Neural progenitor cell (in vitro differentiated cells): Measurements from ENCODE around the gene BSND.

Experiments used
- EZH2 ChIP-seq: fragments of 200-600 bp; sonication (generic); IDR thresholded peaks from 2 replicates; pipeline ENCODE4 v1.6.1; 2017; ENCODE audit warnings: antibody characterized with exemption, mild to moderate bottlenecking, moderate library complexity
- TF ChIP-seq, protein P1 (sequence below): fragments of 200-600 bp; sonication (generic); IDR thresholded peaks from 2 replicates; pipeline ENCODE4 v1.5.1; 2017; ENCODE audit warnings: antibody characterized with exemption, mild to moderate bottlenecking

DNA sequence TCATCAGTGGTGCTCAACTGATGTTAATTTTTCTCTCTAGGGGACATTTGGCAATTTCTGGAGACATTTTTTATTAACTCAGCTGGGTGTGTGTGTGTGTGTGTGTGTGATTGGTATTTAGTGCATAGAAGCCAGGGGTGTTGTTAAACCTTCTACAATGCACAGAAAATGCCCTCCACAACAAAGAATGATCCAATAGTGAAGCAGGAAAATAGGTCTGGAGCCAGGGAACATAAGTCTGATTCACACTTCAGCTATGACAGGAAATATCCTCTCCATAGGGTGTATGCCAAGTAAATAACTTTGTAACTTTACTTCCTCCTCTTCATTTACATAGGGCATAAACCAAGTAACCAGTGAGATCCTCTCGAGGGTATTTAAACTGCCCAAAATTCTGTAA is 43.4 kb upstream of the BSND start:
- TF ChIP-seq, protein P1, sequence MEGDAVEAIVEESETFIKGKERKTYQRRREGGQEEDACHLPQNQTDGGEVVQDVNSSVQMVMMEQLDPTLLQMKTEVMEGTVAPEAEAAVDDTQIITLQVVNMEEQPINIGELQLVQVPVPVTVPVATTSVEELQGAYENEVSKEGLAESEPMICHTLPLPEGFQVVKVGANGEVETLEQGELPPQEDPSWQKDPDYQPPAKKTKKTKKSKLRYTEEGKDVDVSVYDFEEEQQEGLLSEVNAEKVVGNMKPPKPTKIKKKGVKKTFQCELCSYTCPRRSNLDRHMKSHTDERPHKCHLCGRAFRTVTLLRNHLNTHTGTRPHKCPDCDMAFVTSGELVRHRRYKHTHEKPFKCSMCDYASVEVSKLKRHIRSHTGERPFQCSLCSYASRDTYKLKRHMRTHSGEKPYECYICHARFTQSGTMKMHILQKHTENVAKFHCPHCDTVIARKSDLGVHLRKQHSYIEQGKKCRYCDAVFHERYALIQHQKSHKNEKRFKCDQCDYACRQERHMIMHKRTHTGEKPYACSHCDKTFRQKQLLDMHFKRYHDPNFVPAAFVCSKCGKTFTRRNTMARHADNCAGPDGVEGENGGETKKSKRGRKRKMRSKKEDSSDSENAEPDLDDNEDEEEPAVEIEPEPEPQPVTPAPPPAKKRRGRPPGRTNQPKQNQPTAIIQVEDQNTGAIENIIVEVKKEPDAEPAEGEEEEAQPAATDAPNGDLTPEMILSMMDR: no peak
- TF ChIP-seq EZH2: no peak
